Mucosa of descending colon (tissue), 3 donors: Measurements from ENCODE around the gene NDUFS4. TPM values are rescaled to one million over a fixed set of nuclear protein-coding genes. Genes with fewer than 3 reads are reported as not detected.
"Not testable (repeated sequence)": the region's sequence is repeated elsewhere in the genome, so short reads cannot be mapped to it uniquely, and the experiment has no call there.

Experiments used
- ATAC-seq: fragments of 200-7000 bp; cut with Tn5 transposase; one replicate; pipeline ENCODE4 v1.9.1; 2020; ENCODE audit warnings: mild to moderate bottlenecking, moderate library complexity
- DNase-seq, 3 donors: peaks; one replicate each; pipeline ENCODE4 v3.0.0-alpha.2; 2020
- H3K36me3 ChIP-seq: fragments of 200-600 bp; one replicate; pipeline ENCODE4 v1.8.0; 2021; ENCODE audit warnings: low read depth, mild to moderate bottlenecking
- H3K4me1 ChIP-seq: fragments of 200-600 bp; one replicate; pipeline ENCODE4 v1.8.0; 2021; ENCODE audit warnings: low read depth, mild to moderate bottlenecking
- H3K4me3 ChIP-seq: fragments of 200-600 bp; one replicate; pipeline ENCODE4 v1.8.0; 2021; ENCODE audit warnings: mild to moderate bottlenecking
- H3K9me3 ChIP-seq: fragments of 200-600 bp; one replicate; pipeline ENCODE4 v1.8.0; 2021; ENCODE audit warnings: mild to moderate bottlenecking
- intact Hi-C, 2 donors: fragments of 100-400 bp; cut with DNase I in 1 of 2; cut with micrococcal nuclease in 1 of 2; formaldehyde crosslinking; loops; one replicate each; pipeline versions ENCODE4 v1.11.0 to v1.11.1; 2022; cut with DNase I, micrococcal nuclease
- total RNA-seq, 3 donors: library from RNA; stranded (reverse); fragmentation: NEBNext Ultra II Directional in 2 of 3; extraction: Animal tissue kit (Norgen Biotek cat#: 25700) in 2 of 3; gene quantifications; one replicate each; pipeline versions ENCODE4 v1.2.1 to v1.2.4, GENCODE V29; 2021 to 2023
- TF ChIP-seq, protein P1 (sequence below): fragments of 200-600 bp; IDR thresholded peaks from one replicate; pipeline ENCODE4 v1.8.0; 2022; ENCODE audit warnings: antibody characterized with exemption, mild to moderate bottlenecking
- donor health status: DM: no; HTN: no; CAD: no; lungs with moderate emphysema.
- donor health status: DM: no; HTN: no; CAD: no.
- donor health status: DM: no; HTN: yes; CAD: no.

NDUFS4 gene
- total RNA-seq, 3 donors from 2014 or later, result 83.6 to 96.6 (median 84.9) TPM

DNA sequence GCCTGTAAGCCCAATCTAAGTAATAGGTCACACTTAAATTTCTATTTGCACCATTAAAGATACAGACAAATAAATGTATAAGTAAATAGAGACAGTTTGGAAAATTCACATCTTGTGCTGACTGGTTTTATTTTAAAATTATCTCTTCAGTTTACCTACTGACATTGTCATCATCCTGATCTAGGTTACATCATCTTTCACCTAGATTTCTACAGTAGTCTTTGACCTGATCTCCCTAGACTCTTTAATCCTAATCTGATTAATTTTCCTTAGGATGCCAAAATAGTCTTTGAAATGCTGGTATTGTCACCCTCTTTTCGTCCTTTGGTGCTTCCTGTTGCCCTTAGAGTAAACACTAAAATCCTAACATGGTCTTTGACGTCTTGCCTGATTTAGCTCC, 43.9 kb downstream of the NDUFS4 start:
- Histone ChIP-seq H3K36me3 (no peaks in the 10 kb centered on the region), H3K4me3 (no peak overlapping the region), H3K4me1 (no peaks in the 10 kb centered on the region), H3K9me3 (no peaks in the 10 kb centered on the region)
- no peak for ATAC-seq
- TF ChIP-seq, protein P1, sequence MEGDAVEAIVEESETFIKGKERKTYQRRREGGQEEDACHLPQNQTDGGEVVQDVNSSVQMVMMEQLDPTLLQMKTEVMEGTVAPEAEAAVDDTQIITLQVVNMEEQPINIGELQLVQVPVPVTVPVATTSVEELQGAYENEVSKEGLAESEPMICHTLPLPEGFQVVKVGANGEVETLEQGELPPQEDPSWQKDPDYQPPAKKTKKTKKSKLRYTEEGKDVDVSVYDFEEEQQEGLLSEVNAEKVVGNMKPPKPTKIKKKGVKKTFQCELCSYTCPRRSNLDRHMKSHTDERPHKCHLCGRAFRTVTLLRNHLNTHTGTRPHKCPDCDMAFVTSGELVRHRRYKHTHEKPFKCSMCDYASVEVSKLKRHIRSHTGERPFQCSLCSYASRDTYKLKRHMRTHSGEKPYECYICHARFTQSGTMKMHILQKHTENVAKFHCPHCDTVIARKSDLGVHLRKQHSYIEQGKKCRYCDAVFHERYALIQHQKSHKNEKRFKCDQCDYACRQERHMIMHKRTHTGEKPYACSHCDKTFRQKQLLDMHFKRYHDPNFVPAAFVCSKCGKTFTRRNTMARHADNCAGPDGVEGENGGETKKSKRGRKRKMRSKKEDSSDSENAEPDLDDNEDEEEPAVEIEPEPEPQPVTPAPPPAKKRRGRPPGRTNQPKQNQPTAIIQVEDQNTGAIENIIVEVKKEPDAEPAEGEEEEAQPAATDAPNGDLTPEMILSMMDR, result no peak
- intact Hi-C loops, result no loop called here
- no peak for DNase-seq

DNA sequence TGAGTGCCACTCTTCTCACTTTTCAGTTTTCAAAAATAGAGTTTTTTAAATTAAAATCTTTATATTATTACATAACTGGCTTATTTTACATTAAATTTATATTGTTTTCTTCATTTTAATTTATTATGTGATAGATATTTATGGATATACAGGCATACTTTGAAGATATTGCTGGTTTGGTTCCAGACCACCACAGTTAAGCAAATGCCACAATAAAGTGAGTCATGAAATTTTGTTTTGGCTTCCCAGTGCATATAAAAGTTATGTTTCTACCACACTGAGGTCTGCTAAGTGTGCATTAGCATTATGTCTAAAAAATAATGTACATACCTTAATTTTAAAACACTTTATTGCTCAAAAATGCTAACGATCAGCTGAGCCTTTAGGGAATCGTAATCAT, 47.4 kb downstream of the NDUFS4 start:
- TF ChIP-seq, protein P1, result no peak
- no peaks in the 10 kb centered on the region for H3K9me3 ChIP-seq
- ATAC-seq (no peak), DNase-seq (no peak)
- H3K4me3 ChIP-seq, result no peak overlapping the region
- intact Hi-C loops, result no loop called here
- H3K4me1 ChIP-seq, result no peaks in the 10 kb centered on the region
- no peaks in the 10 kb centered on the region for H3K36me3 ChIP-seq

DNA sequence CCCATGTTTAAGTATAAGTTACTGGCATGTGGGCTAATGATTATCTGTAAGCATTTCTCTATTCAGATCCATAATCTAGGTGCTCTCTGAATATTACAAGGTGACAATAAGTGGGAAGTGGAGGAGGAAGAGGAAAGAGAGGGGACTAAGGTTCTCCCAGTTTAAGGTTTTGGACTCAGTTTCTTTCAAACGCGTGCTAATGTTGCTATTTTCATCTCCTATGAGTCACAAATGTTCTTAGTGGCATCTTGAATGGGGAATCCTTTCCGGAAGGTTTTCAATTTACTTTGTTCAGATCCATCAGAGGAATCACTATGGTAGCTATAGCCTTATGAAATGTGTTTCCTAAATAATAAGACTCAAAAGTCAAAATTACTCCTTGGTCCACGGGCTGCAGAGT, 48.5 kb downstream of the NDUFS4 start:
- DNase-seq, H3K9me3 ChIP-seq, H3K36me3 ChIP-seq, intact Hi-C loops, H3K4me3 ChIP-seq, H3K4me1 ChIP-seq, ATAC-seq: not testable (repeated sequence)

DNA sequence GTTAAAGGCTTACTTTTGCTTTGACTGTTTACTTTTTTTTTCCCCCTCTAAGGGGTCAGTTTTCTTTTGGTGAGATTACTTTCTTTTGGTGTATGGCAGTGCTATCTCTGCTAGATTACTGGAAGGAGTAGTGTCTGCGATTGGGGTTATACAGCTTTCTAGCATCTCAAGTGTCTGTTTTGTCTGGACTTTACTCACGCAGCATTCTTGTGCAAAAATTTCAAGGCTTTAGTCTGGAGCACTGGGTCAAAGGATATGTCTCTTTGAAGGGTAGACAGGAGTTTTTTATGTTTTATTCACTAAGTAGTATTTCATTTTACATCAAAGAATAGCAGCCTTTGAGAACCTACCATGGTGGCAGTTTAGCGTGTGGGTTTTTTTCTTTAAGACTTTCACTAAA, 52.6 kb downstream of the NDUFS4 start:
- no peaks in the 10 kb centered on the region for H3K4me1 ChIP-seq
- DNase-seq (no peak), ATAC-seq (no peak)
- TF ChIP-seq, protein P1, result no peak
- intact Hi-C loops, result no loop called here
- no peaks in the 10 kb centered on the region for H3K9me3 ChIP-seq
- H3K4me3 ChIP-seq, result no peak overlapping the region
- H3K36me3 ChIP-seq, result no peaks in the 10 kb centered on the region

DNA sequence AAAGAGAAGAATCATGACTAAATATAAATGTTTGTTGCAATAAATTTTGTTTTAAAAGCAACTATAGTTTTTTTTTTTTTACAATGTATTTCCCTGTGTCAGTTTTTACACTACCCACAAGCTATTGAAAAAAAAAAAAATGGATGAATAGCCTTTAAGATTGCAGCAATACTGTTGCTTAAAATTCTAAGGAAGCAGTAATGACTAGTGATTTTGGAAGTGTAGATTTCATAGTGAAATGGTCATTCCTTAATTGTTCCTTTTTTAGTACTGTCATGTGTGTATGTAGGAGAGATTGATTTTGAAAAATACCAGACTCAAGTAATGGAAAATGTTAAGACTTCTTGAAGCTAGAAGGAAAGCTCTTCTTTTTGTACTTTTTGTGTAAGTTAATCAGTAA, 53.1 kb downstream of the NDUFS4 start:
- intact Hi-C loops, result no loop called here
- Histone ChIP-seq H3K4me3 (no peak overlapping the region), H3K9me3 (no peaks in the 10 kb centered on the region), H3K4me1 (no peaks in the 10 kb centered on the region), H3K36me3 (no peaks in the 10 kb centered on the region)
- ATAC-seq (no peak), DNase-seq (no peak)
- TF ChIP-seq, protein P1, result no peak

DNA sequence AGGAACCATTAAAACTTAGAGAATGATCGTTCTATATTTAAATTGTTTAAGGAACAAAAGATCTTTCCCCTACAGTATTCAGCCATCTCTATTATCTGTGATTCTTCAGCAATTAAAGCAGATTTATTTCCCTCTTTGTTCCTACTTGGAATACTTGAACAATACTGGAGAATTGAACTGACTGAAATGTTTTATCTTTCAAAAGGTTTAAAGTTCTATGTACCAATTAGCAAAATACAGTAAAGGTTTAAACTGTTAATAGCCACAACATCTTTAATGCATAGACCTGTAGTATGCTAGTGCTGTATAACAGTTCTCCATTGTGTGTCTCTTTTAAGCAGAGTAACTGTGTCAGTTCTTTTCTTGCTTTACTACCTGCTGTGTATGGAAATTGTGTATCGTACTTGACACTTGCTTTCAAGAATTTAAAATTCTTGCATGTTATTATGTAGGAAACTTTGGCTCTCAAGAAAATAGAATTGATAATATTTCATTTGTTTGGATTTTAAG, 54.0 kb downstream of the NDUFS4 start:
- Histone ChIP-seq H3K36me3 (no peaks in the 10 kb centered on the region), H3K9me3 (no peaks in the 10 kb centered on the region), H3K4me1 (no peaks in the 10 kb centered on the region), H3K4me3 (no peak overlapping the region)
- intact Hi-C loops, result no loop called here
- TF ChIP-seq, protein P1, result no peak
- ATAC-seq (no peak), DNase-seq (no peak)
